C4-2B (cell line): Measurements from ENCODE around the gene SARDH.

Source experiments
- ZFX ChIP-seq: fragments of 450-650 bp; IDR thresholded peaks from 2 replicates; pipeline ENCODE4 v1.6.1; 2017
- TF ChIP-seq, protein P1 (sequence below): fragments of 450-650 bp; conservative IDR thresholded peaks from 2 replicates; pipeline ENCODE4 v1.5.1; 2017; ENCODE audit warnings: mild to moderate bottlenecking

DNA sequence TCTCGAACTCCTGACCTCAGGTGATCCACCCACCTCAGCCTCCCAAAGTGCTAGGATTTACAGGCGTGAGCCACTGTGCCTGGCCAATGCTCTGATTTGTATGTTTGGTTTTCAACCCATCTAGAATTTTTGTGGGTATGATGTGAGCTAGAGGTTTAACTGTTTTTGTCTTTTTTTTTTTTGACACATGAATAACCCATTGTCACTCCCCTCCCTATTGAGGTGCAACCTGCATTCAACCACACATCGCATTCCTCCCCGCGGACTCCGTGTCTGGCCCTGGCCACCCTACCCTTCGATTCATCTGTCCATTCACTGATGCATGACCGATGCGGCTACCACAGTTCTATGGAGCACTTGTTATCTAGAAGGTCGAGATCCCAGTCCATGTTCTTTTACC is 119.4 kb downstream of the SARDH start:
- TF ChIP-seq, protein P1, sequence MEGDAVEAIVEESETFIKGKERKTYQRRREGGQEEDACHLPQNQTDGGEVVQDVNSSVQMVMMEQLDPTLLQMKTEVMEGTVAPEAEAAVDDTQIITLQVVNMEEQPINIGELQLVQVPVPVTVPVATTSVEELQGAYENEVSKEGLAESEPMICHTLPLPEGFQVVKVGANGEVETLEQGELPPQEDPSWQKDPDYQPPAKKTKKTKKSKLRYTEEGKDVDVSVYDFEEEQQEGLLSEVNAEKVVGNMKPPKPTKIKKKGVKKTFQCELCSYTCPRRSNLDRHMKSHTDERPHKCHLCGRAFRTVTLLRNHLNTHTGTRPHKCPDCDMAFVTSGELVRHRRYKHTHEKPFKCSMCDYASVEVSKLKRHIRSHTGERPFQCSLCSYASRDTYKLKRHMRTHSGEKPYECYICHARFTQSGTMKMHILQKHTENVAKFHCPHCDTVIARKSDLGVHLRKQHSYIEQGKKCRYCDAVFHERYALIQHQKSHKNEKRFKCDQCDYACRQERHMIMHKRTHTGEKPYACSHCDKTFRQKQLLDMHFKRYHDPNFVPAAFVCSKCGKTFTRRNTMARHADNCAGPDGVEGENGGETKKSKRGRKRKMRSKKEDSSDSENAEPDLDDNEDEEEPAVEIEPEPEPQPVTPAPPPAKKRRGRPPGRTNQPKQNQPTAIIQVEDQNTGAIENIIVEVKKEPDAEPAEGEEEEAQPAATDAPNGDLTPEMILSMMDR, result no peak
- TF ChIP-seq ZFX, result no peak
